Urothelium cell line (cell line): ENCODE data around the gene NXPH2.
A peak's percentile ranks its signal among the peaks of the same experiment; 100 is the strongest.
"Not testable (repeated sequence)": the region's sequence is repeated elsewhere in the genome, so short reads cannot be mapped to it uniquely, and the experiment has no call there.

Experiments
- DNase-seq: peaks from one replicate; pipeline ENCODE4 v3.0.0; 2011; ENCODE audit warnings: low spot score, mixed read lengths
- FAIRE-seq: peaks from 2 replicates; lab custom pipeline; 2011; peaks lifted over from hg19 to GRCh38; lab: Jason Lieb, UNC

NXPH2 gene

DNA sequence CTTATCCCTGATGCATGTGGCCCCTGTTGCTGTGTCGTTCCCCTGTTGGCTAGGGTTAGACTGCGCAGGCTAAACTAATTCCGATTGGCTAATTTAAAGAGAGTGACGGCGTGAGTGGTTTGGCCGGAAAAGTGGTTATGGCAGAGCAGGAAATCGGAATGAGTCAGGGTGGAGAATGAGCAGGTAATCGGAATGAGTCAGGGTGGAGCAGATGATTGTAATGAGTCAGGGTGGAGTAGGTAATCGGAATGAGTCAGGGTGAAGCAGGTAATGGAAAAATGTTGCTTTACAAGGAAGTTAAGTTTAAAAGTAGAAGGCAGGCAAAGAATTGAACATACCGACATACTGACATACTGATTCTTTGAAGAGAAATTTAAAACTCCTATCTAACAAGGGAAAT lies 135.4 kb downstream of the NXPH2 start:
- DNase-seq, result not testable (repeated sequence)
- peak; percentile 90 for FAIRE-seq

DNA sequence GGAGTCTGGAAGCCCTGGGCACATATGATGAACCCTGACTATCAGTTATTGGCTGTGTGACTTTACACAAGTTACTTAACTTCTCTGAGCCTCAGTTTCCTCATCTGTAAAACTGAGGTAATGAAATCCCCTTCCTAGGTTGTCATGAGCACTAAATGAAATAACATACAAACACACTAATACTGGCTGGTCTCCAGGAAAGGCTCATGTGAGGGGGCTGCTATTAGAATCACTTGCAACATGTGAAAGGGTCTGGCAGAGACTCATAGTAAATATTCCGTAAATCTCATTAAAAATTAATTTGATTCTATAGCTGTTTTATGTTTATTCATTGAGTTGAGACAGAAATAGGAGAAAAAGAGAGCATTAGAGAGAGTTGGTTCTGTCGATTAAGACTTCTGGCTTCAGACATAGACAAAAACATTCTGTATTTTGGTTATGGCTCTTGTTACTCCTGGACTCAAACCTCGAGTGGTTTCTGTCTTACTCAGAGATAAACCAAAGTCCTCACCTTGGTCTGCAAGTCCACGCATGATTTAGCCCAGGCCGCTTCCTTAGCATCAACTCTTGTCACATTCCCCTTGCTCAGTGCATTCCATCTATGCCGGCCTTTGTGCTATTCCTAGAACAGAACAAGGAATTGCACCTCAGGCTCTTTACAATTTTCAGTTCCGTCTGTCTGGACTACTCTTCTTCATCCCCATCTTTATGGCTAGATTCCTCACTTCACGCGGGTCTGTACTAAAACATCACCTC lies 139.1 kb downstream of the NXPH2 start:
- FAIRE-seq (no peak), DNase-seq (no peak)

DNA sequence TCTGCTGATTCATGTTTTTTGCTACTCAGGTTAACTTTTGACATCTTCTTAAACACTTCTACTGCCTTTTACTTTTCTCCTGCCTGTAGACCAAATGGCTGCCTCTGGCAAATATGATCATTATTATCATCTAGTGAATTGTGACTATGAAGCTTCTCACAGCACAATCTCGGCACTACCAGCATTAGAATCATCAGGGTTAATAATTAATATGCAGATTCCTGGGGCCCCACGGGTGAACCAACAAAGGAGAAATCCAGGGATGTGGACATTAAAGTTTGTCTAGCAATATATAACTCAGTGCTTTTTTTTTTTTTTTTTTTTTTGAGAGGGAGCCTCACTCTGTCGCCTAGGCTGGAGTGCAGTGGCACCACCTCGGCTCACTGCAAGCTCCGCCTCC lies 142.5 kb downstream of the NXPH2 start:
- DNase-seq, result no peak
- FAIRE-seq, result no peak

DNA sequence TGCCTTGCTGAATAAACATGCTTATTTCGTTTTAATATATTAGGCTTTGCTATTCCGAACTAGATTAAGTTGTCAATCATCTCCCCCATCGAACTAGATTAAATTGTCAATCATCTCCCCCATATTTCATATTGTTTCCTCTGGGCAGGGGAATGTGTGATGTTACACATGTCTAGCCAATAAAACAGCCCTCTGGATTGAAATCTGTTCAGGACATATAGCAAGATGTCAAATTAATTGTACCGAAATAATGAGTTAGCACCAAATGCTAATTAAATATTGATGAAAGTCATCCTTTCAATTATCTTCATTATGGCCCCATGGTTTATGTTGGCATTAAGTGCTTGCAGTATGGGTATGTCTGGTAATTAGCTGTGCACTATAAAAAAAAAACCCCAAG lies 143.1 kb downstream of the NXPH2 start:
- DNase-seq (no peak), FAIRE-seq (no peak)

DNA sequence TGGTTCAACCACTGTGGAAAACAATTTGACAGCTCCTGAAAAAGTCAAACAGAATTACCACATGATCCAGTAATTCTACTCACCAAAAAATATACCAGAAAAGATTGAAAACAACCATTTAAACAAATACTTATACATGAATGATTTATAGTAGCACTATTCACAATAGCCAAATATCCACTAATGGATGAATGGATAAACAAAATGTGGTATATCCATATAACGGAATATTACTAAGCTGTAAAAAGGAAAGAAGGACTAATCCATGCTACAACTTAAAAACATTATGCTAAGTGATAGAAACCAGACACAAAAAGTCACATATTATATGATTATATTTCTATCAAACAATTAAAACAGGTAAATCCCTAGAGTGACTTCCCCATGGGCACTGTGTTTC lies 147.1 kb downstream of the NXPH2 start:
- no peak for DNase-seq
- FAIRE-seq, result no peak

DNA sequence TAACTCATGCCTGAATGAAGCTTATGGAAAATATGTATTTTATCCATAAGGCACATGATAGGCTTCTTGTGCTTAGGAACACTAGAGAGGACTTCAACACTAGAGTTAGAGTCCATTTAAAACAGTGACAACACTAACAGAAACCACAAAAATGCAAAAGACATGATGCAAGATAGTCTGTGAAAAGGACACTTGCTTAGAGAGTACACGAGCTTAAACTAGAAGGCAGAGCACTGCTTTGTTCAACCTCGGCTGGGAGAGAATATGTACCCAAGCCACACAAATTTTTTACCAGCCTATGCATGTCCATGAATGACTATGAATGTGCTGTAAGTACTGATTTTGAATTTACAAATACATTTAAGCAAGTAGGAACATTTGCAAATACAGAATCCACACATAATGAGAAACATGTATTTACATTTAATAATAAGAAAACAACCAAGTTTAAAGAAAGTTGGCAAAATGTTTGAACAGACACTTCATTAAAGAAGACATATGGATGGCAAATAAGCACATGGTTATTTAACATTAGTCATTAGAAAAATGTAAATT lies 148.0 kb downstream of the NXPH2 start:
- DNase-seq (peak; percentile 19), FAIRE-seq (no peak)

DNA sequence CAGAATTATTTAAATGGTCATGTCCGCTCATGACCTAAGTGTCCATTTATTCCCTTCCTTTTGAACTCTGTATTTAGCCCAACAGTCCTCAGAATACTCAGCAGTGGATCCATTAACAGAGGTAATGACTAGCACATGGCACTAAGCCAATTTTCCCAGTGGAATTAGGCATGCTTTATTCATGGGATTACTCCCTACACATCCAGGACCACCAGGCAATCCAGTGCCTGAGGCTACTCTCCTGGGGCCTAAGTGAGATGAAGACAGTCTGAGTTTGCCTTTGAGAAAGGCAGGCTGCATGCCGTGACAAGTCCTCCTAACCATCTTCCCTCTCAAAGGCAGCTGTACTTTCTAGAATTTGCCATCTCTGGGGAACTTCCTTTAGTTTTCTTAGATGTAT lies 150.0 kb downstream of the NXPH2 start:
- no peak for FAIRE-seq
- no peak for DNase-seq

DNA sequence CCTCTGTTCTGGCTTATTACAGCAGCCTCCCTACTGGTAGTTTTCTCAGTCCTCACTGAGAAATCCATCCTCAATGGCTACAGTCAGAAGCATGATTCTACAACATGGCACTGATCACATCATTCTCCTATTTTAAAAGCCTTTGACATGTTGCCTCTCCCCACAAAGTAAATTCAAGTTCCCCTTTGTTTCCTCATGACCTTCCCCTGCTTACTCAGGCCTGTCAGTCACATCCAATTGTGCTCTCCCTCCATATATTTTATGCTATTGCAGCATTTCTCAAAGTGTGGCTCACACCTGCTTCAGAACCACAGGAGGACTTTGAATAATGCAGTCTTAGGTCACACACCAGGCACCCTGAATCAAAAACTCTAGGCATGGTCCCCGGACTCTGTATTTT lies 154.0 kb downstream of the NXPH2 start:
- FAIRE-seq (no peak), DNase-seq (no peak)

DNA sequence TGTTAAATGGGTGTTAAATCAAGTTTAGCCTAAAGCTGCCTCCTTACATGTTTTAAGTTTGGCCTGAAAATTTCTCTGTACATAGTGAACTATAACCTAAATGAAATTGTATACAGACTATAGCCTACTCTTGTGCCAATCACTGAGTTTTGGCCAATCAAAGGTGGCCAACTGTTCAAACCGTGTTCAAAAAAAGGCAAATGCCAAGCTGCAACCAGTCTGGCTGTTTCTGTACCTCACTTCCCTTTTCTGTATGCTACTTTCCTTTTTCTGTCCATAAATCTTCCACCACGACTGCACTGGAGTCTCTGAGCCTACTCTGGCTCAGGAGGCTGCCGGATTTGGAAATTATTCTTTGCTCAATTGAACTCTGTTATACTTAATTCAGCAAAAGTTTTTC lies 157.6 kb downstream of the NXPH2 start:
- FAIRE-seq, result no peak

DNA sequence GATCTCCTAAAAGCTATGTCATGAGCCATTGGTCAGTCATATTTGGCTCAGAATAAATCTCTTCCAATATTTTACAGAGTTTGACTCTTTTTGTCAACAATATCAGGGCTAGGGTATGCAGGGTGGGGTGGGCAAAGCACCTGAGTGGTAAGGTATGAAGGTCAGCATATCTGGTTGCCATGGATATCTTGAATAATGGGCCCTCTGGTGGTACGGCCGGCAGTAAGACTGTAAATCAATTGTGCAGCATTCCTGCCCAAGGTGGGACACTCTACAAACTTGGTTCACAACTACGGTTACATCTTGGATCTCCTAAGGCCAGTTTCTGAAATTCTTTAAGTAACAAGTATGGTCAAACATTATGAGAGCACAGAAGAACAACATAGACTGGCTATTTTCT lies 159.1 kb downstream of the NXPH2 start:
- DNase-seq, result no peak
- FAIRE-seq, result no peak

More for the DNA sequence above, 157.6 kb downstream of the NXPH2 start:
- no peak for DNase-seq

DNA sequence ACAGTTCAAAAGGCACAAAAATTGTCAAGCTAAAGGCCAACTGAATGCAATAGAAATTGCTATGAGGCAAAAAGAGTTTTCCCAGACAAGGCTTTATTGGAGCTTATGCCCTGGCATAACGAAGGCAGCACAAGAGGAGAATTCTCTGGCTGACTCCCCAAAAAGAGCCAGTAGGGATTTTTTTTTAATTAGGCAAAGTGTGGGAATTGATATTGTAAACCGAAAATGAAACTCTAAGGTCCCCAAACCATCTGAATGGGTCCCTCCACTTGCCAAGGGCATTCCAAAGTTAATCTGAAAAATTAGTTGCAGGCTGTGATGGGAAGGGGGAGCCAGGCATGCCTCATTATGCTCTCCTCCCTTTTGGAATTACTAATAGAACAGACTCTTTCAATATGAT lies 159.8 kb downstream of the NXPH2 start:
- DNase-seq, result no peak
- FAIRE-seq, result no peak
